Measurements from ENCODE around the gene TMTC3.

DNA sequence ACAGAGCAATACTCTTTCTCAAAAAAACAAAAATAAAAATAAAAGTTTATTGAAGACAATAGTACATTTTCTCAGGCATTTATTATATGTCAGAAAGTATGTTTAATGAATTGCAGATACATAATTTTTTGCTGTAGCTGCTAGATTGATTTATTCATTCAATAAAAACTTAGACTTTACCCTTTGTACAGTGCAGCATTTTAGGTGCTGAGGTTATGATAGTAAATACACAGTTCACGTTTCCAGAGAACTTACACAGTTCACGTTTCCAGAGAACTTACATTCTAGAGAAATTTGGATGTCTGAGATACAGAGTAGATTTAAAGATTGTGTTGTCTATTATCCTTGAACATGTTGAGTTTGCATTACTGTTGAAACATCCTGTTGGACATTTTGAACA is 25.3 kb downstream of the TMTC3 start:
- TF ChIP-seq SP1 (IDR thresholded peaks at IDR 0.05), result no peak
- TF ChIP-seq, protein P1, sequence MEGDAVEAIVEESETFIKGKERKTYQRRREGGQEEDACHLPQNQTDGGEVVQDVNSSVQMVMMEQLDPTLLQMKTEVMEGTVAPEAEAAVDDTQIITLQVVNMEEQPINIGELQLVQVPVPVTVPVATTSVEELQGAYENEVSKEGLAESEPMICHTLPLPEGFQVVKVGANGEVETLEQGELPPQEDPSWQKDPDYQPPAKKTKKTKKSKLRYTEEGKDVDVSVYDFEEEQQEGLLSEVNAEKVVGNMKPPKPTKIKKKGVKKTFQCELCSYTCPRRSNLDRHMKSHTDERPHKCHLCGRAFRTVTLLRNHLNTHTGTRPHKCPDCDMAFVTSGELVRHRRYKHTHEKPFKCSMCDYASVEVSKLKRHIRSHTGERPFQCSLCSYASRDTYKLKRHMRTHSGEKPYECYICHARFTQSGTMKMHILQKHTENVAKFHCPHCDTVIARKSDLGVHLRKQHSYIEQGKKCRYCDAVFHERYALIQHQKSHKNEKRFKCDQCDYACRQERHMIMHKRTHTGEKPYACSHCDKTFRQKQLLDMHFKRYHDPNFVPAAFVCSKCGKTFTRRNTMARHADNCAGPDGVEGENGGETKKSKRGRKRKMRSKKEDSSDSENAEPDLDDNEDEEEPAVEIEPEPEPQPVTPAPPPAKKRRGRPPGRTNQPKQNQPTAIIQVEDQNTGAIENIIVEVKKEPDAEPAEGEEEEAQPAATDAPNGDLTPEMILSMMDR (IDR thresholded peaks at IDR 0.05; ENCODE audit: low read depth, low read length, missing input control), result no peak
- no peak for TF ChIP-seq YY1 (IDR thresholded peaks at IDR 0.05)
- TF ChIP-seq, protein P2, sequence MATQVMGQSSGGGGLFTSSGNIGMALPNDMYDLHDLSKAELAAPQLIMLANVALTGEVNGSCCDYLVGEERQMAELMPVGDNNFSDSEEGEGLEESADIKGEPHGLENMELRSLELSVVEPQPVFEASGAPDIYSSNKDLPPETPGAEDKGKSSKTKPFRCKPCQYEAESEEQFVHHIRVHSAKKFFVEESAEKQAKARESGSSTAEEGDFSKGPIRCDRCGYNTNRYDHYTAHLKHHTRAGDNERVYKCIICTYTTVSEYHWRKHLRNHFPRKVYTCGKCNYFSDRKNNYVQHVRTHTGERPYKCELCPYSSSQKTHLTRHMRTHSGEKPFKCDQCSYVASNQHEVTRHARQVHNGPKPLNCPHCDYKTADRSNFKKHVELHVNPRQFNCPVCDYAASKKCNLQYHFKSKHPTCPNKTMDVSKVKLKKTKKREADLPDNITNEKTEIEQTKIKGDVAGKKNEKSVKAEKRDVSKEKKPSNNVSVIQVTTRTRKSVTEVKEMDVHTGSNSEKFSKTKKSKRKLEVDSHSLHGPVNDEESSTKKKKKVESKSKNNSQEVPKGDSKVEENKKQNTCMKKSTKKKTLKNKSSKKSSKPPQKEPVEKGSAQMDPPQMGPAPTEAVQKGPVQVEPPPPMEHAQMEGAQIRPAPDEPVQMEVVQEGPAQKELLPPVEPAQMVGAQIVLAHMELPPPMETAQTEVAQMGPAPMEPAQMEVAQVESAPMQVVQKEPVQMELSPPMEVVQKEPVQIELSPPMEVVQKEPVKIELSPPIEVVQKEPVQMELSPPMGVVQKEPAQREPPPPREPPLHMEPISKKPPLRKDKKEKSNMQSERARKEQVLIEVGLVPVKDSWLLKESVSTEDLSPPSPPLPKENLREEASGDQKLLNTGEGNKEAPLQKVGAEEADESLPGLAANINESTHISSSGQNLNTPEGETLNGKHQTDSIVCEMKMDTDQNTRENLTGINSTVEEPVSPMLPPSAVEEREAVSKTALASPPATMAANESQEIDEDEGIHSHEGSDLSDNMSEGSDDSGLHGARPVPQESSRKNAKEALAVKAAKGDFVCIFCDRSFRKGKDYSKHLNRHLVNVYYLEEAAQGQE (IDR thresholded peaks at IDR 0.05), result no peak
- no peak for TF ChIP-seq EGR1 (IDR thresholded peaks at IDR 0.05; ENCODE audit: low read depth in 2 of 2)
- TF ChIP-seq, protein P3, sequence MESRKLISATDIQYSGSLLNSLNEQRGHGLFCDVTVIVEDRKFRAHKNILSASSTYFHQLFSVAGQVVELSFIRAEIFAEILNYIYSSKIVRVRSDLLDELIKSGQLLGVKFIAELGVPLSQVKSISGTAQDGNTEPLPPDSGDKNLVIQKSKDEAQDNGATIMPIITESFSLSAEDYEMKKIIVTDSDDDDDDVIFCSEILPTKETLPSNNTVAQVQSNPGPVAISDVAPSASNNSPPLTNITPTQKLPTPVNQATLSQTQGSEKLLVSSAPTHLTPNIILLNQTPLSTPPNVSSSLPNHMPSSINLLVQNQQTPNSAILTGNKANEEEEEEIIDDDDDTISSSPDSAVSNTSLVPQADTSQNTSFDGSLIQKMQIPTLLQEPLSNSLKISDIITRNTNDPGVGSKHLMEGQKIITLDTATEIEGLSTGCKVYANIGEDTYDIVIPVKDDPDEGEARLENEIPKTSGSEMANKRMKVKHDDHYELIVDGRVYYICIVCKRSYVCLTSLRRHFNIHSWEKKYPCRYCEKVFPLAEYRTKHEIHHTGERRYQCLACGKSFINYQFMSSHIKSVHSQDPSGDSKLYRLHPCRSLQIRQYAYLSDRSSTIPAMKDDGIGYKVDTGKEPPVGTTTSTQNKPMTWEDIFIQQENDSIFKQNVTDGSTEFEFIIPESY (IDR thresholded peaks at IDR 0.05), result no peak
- TF ChIP-seq, protein P4, sequence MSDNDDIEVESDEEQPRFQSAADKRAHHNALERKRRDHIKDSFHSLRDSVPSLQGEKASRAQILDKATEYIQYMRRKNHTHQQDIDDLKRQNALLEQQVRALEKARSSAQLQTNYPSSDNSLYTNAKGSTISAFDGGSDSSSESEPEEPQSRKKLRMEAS (IDR thresholded peaks at IDR 0.05), result no peak
- no peak for TF ChIP-seq GABPA (IDR thresholded peaks at IDR 0.05 in 1 of 2, conservative IDR thresholded peaks at IDR 0.05 in 1 of 2)
- TF ChIP-seq RAD21 (IDR thresholded peaks at IDR 0.05), result no peak
- TF ChIP-seq TAF1 (conservative IDR thresholded peaks at IDR 0.05), result no peak
- TF ChIP-seq, protein P5, sequence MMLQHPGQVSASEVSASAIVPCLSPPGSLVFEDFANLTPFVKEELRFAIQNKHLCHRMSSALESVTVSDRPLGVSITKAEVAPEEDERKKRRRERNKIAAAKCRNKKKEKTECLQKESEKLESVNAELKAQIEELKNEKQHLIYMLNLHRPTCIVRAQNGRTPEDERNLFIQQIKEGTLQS (IDR thresholded peaks at IDR 0.05), result no peak
- no peak for TF ChIP-seq JUND (IDR thresholded peaks at IDR 0.05)
- TF ChIP-seq RXRA (IDR thresholded peaks at IDR 0.05), result no peak

Data from liver (tissue), 3 donors.